ENCODE results near the gene C20orf202.

DNA sequence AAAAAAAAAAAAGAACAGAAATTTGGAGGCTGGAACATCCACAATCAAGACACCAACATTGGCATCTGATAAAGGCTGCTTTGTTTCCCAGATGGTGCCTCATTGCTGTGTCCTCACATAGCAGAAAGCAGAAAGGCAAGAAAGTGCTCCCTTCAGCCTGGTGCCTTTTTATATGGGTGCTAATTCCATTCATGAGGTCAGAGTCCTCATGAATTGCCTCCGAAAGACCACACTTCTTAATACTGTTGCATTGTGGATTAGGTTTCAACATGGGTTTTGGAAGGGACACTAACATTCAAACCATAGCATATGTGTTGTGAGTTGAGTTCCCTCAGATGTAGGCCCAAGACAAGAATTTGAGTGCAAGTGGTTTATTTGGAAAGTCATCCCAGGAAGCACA is 8.0 kb upstream of the C20orf202 start:
- TF ChIP-seq, protein P1, sequence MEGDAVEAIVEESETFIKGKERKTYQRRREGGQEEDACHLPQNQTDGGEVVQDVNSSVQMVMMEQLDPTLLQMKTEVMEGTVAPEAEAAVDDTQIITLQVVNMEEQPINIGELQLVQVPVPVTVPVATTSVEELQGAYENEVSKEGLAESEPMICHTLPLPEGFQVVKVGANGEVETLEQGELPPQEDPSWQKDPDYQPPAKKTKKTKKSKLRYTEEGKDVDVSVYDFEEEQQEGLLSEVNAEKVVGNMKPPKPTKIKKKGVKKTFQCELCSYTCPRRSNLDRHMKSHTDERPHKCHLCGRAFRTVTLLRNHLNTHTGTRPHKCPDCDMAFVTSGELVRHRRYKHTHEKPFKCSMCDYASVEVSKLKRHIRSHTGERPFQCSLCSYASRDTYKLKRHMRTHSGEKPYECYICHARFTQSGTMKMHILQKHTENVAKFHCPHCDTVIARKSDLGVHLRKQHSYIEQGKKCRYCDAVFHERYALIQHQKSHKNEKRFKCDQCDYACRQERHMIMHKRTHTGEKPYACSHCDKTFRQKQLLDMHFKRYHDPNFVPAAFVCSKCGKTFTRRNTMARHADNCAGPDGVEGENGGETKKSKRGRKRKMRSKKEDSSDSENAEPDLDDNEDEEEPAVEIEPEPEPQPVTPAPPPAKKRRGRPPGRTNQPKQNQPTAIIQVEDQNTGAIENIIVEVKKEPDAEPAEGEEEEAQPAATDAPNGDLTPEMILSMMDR (IDR thresholded peaks at IDR 0.05 in 2 of 3, conservative IDR thresholded peaks at IDR 0.05 in 1 of 3; ENCODE audit: insufficient read depth in 2 of 3, low read depth in 1 of 3, low read length in 3 of 3): no peak
- TF ChIP-seq BRF1 (IDR thresholded peaks at IDR 0.05; ENCODE audit: borderline replicate concordance, extremely low read depth, insufficient read length) (no peak), HDAC6 (IDR thresholded peaks at IDR 0.05; ENCODE audit: low read depth, low read length) (no peak)
